Endothelial cell of umbilical vein (primary cell): ENCODE results near the gene ANKFN1. TPM values are rescaled to one million over a fixed set of nuclear protein-coding genes. Genes with fewer than 3 reads are reported as not detected.

ENCODE experiments used
- BruUV-seq: library from RNA; stranded (reverse); fragments of 400-500 nt; replicated peaks from 2 replicates; lab custom pipeline; 2021; lab: Mats Ljungman, UMichigan
- CTCF ChIA-PET: fragments of 300-600, 350-600 bp; sonication (Branson Sonifier 250); formaldehyde crosslinking; loops from one replicate; lab custom pipeline; 2021; ENCODE audit warnings: antibody characterized with exemption, inconsistent platforms; lab: Charles Lee
- POLR2A ChIA-PET: fragments of 300-600, 350-600 bp; sonication (Branson Sonifier 250); formaldehyde crosslinking; loops from one replicate; lab custom pipeline; 2021; ENCODE audit warnings: antibody characterized with exemption, inconsistent platforms; lab: Charles Lee
- DNase-seq: peaks from one replicate; pipeline ENCODE4 v3.0.0-alpha.2; 2011; ENCODE audit warnings: low read depth, low spot score
- FAIRE-seq: peaks from 2 replicates; lab custom pipeline; 2011; peaks lifted over from hg19 to GRCh38; lab: Jason Lieb, UNC
- H2AFZ ChIP-seq: 2 replicates; pipeline ENCODE4 v1.6.0; 2012; ENCODE audit warnings: low read depth, low read length, control low read depth, inconsistent platforms
- H3K27ac ChIP-seq: 2 replicates; pipeline ENCODE4 v1.5.1; 2011; ENCODE audit warnings: low read depth, mild to moderate bottlenecking, control low read depth, low read length, moderate library complexity; ENCODE audit not compliant: insufficient read depth
- H3K27me3 ChIP-seq, 2 experiments: 2 replicates each; pipeline versions ENCODE4 v1.6.0 to v1.6.1; 2011; ENCODE audit warnings: low read length in 2 of 2, mixed read lengths in 1 of 2; ENCODE audit not compliant: control insufficient read depth in 2 of 2, insufficient read depth in 2 of 2
- H3K36me3 ChIP-seq, 2 experiments: 2 replicates in 1 of 2; 3 replicates in 1 of 2; pipeline ENCODE4 v1.5.1; 2011; ENCODE audit warnings: low read length in 2 of 2, mild to moderate bottlenecking in 1 of 2, moderate library complexity in 1 of 2; ENCODE audit not compliant: control insufficient read depth in 2 of 2, insufficient read depth in 2 of 2; ENCODE audit errors: extremely low read depth in 1 of 2
- H3K4me1 ChIP-seq: 3 replicates; pipeline ENCODE4 v1.5.1; 2011; ENCODE audit warnings: mild to moderate bottlenecking, low read length; ENCODE audit not compliant: control insufficient read depth, insufficient read depth; ENCODE audit errors: extremely low read depth
- H3K4me2 ChIP-seq: 2 replicates; pipeline ENCODE4 v1.6.1; 2011; ENCODE audit warnings: low read length, control low read depth, mixed read lengths; ENCODE audit not compliant: insufficient read depth
- H3K4me3 ChIP-seq, 3 experiments: fragments of 200-600 bp in 1 of 3; sonication (generic), shearing (Covaris generic) in 1 of 3; replicated peaks in 1 of 3; 2 replicates each; pipeline ENCODE4 v1.5.1; 2011 to 2016; ENCODE audit warnings: control low read depth in 3 of 3, low read length in 3 of 3, mild to moderate bottlenecking in 2 of 3, inconsistent platforms in 1 of 3, low read depth in 1 of 3, moderate library complexity in 1 of 3; ENCODE audit not compliant: insufficient read depth in 1 of 3
- H3K79me2 ChIP-seq: 2 replicates; pipeline ENCODE4 v1.6.0; 2012; ENCODE audit warnings: low read length, inconsistent platforms; ENCODE audit not compliant: control insufficient read depth, insufficient read depth
- H3K9ac ChIP-seq: replicated peaks from 2 replicates; pipeline ENCODE3; 2011; ENCODE audit warnings: low read length, control low read depth; ENCODE audit not compliant: insufficient read depth; ENCODE audit errors: extremely low read depth
- H3K9me1 ChIP-seq: replicated peaks from 3 replicates; pipeline ENCODE4 v1.6.0; 2011; ENCODE audit warnings: mild to moderate bottlenecking, low read length; ENCODE audit not compliant: control insufficient read depth, insufficient read depth; ENCODE audit errors: extremely low read depth
- H3K9me3 ChIP-seq: replicated peaks from 2 replicates; pipeline ENCODE4 v1.5.1; 2012; ENCODE audit warnings: low read length, inconsistent platforms; ENCODE audit not compliant: control insufficient read depth, insufficient read depth
- H4K20me1 ChIP-seq: replicated peaks from 2 replicates; pipeline ENCODE3; 2011; ENCODE audit warnings: mild to moderate bottlenecking, low read length; ENCODE audit not compliant: control insufficient read depth, insufficient read depth; ENCODE audit errors: extremely low read depth
- EZH2 ChIP-seq: IDR thresholded peaks from 2 replicates; pipeline ENCODE4 v1.6.1; 2012; ENCODE audit warnings: borderline replicate concordance, low read depth, mild to moderate bottlenecking, moderate library complexity, low read length, inconsistent platforms; ENCODE audit not compliant: severe bottlenecking
- FOS ChIP-seq: IDR thresholded peaks from 2 replicates; pipeline ENCODE4 v1.6.1; 2011; ENCODE audit warnings: mild to moderate bottlenecking, low read length, moderate library complexity, borderline replicate concordance; ENCODE audit not compliant: insufficient read depth
- GATA2 ChIP-seq: IDR thresholded peaks from 2 replicates; pipeline ENCODE4 v1.7.0; 2011; ENCODE audit warnings: low read depth, mild to moderate bottlenecking, moderate library complexity, mixed read lengths, low read length; ENCODE audit not compliant: insufficient read length, insufficient read depth
- JUN ChIP-seq: IDR thresholded peaks from 2 replicates; pipeline ENCODE4 v1.6.1; 2011; ENCODE audit warnings: borderline replicate concordance, low read depth; ENCODE audit not compliant: insufficient read length, insufficient read depth
- MYC ChIP-seq: IDR thresholded peaks from one replicate; pipeline ENCODE4 v1.6.1; 2011; ENCODE audit warnings: mild to moderate bottlenecking, low read depth, low read length
- POLR2A ChIP-seq: IDR thresholded peaks from 2 replicates; pipeline ENCODE4 v1.6.1; 2012; ENCODE audit warnings: low read depth, mild to moderate bottlenecking, control low read depth, low read length
- POLR2AphosphoS5 ChIP-seq: IDR thresholded peaks from 2 replicates; pipeline ENCODE4 v1.6.1; 2012; ENCODE audit warnings: low read depth, mild to moderate bottlenecking, control low read depth, low read length, moderate library complexity; ENCODE audit not compliant: insufficient read depth
- dilution Hi-C: fragments of 300-500 bp; cut with MboI; formaldehyde crosslinking; loops from one replicate; pipeline ENCODE4 v1.15.0; 2019; ENCODE audit warnings: low sequenced_read_pairs; ENCODE audit not compliant: extremely low pct_ligation_motif_present
- intact Hi-C: fragments of 100-400 bp; cut with micrococcal nuclease; formaldehyde crosslinking; loops from one replicate; pipeline ENCODE4 v1.10.0; 2022
- polyA plus RNA-seq, 4 experiments: library from polyadenylated mRNA; depleted of rRNA in 3 of 4; stranded (reverse) in 3 of 4; unstranded in 1 of 4; fragments of >200 nt; gene quantifications; 2 replicates each; pipeline versions ENCODE4 v1.2.1 to v1.2.3, GENCODE V29; 2011 to 2012; ENCODE audit warnings: missing spikeins in 1 of 4
- total RNA-seq: library from RNA; stranded (reverse); gene quantifications from 2 replicates; pipeline ENCODE4 v1.2.3, GENCODE V29; 2021
- TF ChIP-seq, protein P1 (sequence below), 2 donors: IDR thresholded peaks; 1 replicate in 1 of 2; 2 replicates in 1 of 2; pipeline ENCODE4 v1.5.1; 2011; ENCODE audit warnings: low read length in 2 of 2, mild to moderate bottlenecking in 2 of 2, moderate library complexity in 2 of 2, control low read depth in 1 of 2, inconsistent platforms in 1 of 2, low read depth in 1 of 2; ENCODE audit not compliant: insufficient read depth in 1 of 2; ENCODE audit errors: extremely low read depth in 1 of 2
- TF ChIP-seq, protein P2 (sequence below): IDR thresholded peaks from 2 replicates; pipeline ENCODE4 v1.6.1; 2011; ENCODE audit not compliant: insufficient read depth, insufficient read length

Gene ANKFN1
- total and polyA plus RNA-seq, 2 donors (not counting 3 experiments of a cell fraction or from before 2014, with no cell fraction given): 0.15 TPM; not detected in 1

DNA sequence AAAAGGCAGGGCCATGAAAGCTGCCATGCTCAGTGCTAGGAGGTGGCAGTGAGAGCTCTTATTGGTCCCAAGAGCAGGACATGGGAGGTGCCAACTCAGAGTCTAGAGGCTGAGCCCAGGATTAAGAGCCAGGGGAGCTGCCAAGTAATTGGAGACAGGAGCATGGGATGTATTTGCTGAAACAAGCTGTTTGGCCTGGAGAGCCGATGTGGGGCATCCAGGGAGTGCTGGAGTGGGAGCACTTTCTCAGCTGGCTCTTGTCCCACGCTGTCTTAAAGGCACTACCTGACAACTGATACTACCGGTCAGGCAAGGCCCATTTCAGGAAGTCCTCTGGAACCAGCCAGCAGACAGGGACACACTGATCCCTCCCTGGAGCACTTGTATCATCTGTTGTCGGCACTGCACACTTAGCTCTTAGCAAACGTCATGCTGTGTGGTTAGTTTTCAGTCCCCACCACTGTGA is 19.3 kb downstream of the ANKFN1 start:
- no TSS peak for BruUV-seq
- DNase-seq: no peak
- Histone ChIP-seq H3K9me3 (no peaks in the 10 kb centered on the region), H3K27ac (no peak overlapping the region), H3K36me3 (no peaks in the 10 kb centered on the region), H3K9me1 (no peaks in the 10 kb centered on the region), H4K20me1 (no peaks in the 10 kb centered on the region), H3K27me3 (peaks cover 0 to 7% of the 10 kb centered on the region in 2 experiments), H3K9ac (no peak overlapping the region), H2AFZ (no peak overlapping the region), H3K4me2 (no peak overlapping the region), H3K4me3 (no peak overlapping the region), H3K79me2 (no peaks in the 10 kb centered on the region), H3K4me1 (no peaks in the 10 kb centered on the region)
- dilution Hi-C loops (loop anchor here (10.0 kb wide), 1 partner anchor 122 kb away; no protein-coding TSS in a partner anchor), intact Hi-C loops (no loop called here)
- FAIRE-seq: no peak
- ChIA-PET CTCF (interaction anchor here (0.6 to 1.2 kb wide), 2 partner anchors 23 to 664 kb away, joined by 3 read pairs; no protein-coding TSS in a partner anchor), POLR2A (no interaction called here)
- no peak for TF ChIP-seq FOS
- TF ChIP-seq POLR2AphosphoS5: no peak
- TF ChIP-seq MYC: no peak
- TF ChIP-seq, protein P1, sequence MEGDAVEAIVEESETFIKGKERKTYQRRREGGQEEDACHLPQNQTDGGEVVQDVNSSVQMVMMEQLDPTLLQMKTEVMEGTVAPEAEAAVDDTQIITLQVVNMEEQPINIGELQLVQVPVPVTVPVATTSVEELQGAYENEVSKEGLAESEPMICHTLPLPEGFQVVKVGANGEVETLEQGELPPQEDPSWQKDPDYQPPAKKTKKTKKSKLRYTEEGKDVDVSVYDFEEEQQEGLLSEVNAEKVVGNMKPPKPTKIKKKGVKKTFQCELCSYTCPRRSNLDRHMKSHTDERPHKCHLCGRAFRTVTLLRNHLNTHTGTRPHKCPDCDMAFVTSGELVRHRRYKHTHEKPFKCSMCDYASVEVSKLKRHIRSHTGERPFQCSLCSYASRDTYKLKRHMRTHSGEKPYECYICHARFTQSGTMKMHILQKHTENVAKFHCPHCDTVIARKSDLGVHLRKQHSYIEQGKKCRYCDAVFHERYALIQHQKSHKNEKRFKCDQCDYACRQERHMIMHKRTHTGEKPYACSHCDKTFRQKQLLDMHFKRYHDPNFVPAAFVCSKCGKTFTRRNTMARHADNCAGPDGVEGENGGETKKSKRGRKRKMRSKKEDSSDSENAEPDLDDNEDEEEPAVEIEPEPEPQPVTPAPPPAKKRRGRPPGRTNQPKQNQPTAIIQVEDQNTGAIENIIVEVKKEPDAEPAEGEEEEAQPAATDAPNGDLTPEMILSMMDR (IDR thresholded peaks at IDR 0.05; ENCODE audit: extremely low read depth in 1 of 2, insufficient read depth in 1 of 2, low read depth in 1 of 2, low read length in 2 of 2): no peak
- TF ChIP-seq POLR2A: no peak
- no peak for TF ChIP-seq JUN
- TF ChIP-seq EZH2: no peak
- TF ChIP-seq GATA2: no peak
- TF ChIP-seq, protein P2, sequence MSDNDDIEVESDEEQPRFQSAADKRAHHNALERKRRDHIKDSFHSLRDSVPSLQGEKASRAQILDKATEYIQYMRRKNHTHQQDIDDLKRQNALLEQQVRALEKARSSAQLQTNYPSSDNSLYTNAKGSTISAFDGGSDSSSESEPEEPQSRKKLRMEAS: no peak
